ENCODE measurements around the gene OR1D2.
"Not testable (repeated sequence)": the region's sequence is repeated elsewhere in the genome, so short reads cannot be mapped to it uniquely, and the experiment has no call there.

The OR1D2 gene

GRCh38 chr17:3104322-3104721, at the start of gene OR1D2:
OR1D2 (minus strand) TSS chr17:3104422; CDS start chr17:3092996, 11,426 bp downstream.
- no peak within 1 kb of the TSS for H3K27ac ChIP-seq (ENCODE audit: low read length)
- H3K4me3 ChIP-seq (ENCODE audit: low read depth in 1 of 2, low read length in 2 of 2): no peak within 1 kb of the TSS
- no peaks in the 10 kb centered on the region for H3K4me1 ChIP-seq (ENCODE audit: control insufficient read depth in 1 of 2, insufficient read depth in 2 of 2, low read length in 2 of 2)
- H3K9me3 ChIP-seq (ENCODE audit: control insufficient read depth in 1 of 2, low read length in 2 of 2): peaks cover 0 to 6% of the 10 kb centered on the region in 2 donors
- H3K27me3 ChIP-seq (ENCODE audit: low read depth, low read length): no peaks in the 10 kb centered on the region
- H3K36me3 ChIP-seq (ENCODE audit: control insufficient read depth in 1 of 2, insufficient read depth in 2 of 2, low read length in 2 of 2): no peaks in the 10 kb centered on the region

GRCh38 chr17:3137494-3137893, 33.3 kb upstream of the OR1D2 start:
- H3K27ac ChIP-seq (ENCODE audit: low read length); H3K27me3 ChIP-seq (ENCODE audit: low read depth, low read length); H3K9me3 ChIP-seq (ENCODE audit: control insufficient read depth in 1 of 2, low read length in 2 of 2); H3K36me3 ChIP-seq (ENCODE audit: control insufficient read depth in 1 of 2, insufficient read depth in 2 of 2, low read length in 2 of 2); H3K4me1 ChIP-seq (ENCODE audit: control insufficient read depth in 1 of 2, insufficient read depth in 2 of 2, low read length in 2 of 2); H3K4me3 ChIP-seq (ENCODE audit: low read depth in 1 of 2, low read length in 2 of 2): not testable (repeated sequence)

GRCh38 chr17:3127451-3127850, 23.2 kb upstream of the OR1D2 start, which contains the start of gene OR1G1:
OR1G1 (minus strand) TSS chr17:3127551; CDS start chr17:3127551, 0 bp downstream.
- no peaks in the 10 kb centered on the region for H3K36me3 ChIP-seq (ENCODE audit: control insufficient read depth in 1 of 2, insufficient read depth in 2 of 2, low read length in 2 of 2)
- no peaks in the 10 kb centered on the region for H3K9me3 ChIP-seq (ENCODE audit: control insufficient read depth in 1 of 2, low read length in 2 of 2)
- no peak within 1 kb of the TSS for H3K4me3 ChIP-seq (ENCODE audit: low read depth in 1 of 2, low read length in 2 of 2)
- no peaks in the 10 kb centered on the region for H3K4me1 ChIP-seq (ENCODE audit: control insufficient read depth in 1 of 2, insufficient read depth in 2 of 2, low read length in 2 of 2)
- H3K27me3 ChIP-seq (ENCODE audit: low read depth, low read length): no peaks in the 10 kb centered on the region
- H3K27ac ChIP-seq (ENCODE audit: low read length): no peak within 1 kb of the TSS

DNA sequence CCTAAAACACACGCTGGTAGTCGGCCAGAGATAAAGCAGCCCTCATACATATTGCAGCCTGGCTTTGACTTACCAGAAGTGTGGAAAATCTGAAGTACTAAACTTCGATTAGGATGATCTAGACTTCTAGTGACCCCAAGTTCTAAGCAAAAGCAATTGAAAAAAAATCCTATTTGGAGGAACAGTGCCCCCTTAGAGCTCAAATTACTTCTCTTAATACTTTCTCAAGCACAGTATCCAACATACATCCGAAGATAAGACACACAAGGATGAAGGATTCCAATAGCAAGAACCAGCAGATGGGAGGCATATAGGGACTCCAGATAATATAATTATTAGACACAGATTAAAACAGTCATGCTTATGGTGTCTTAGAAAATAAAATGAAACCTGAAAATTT, 30.4 kb downstream of the OR1D2 start:
- H3K4me3 ChIP-seq (ENCODE audit: low read depth in 1 of 2, low read length in 2 of 2); H3K27ac ChIP-seq (ENCODE audit: low read length); H3K36me3 ChIP-seq (ENCODE audit: control insufficient read depth in 1 of 2, insufficient read depth in 2 of 2, low read length in 2 of 2); H3K4me1 ChIP-seq (ENCODE audit: control insufficient read depth in 1 of 2, insufficient read depth in 2 of 2, low read length in 2 of 2); H3K27me3 ChIP-seq (ENCODE audit: low read depth, low read length); H3K9me3 ChIP-seq (ENCODE audit: control insufficient read depth in 1 of 2, low read length in 2 of 2): not testable (repeated sequence)

DNA sequence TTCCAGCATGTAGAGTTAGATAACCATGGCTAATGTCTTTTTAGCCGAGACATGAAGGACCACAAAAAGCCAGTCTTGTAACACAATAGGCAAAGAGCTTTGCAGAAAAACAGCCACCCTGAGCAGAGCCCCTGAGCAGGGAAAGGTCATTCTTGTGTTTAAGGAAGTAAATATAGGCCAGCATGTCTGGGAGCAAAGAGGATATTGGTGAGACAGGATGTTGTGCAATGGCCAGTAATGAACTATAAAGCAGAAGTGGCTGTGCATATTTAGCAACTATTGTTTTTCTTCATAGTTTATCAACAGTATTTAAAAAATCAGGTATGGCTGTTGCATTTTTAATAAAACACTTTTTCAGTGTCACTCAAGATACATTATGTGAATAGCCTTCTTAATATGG, 39.0 kb downstream of the OR1D2 start:
- not testable (repeated sequence) for H3K27ac ChIP-seq (ENCODE audit: low read length); H3K9me3 ChIP-seq (ENCODE audit: control insufficient read depth in 1 of 2, low read length in 2 of 2); H3K27me3 ChIP-seq (ENCODE audit: low read depth, low read length); H3K4me1 ChIP-seq (ENCODE audit: control insufficient read depth in 1 of 2, insufficient read depth in 2 of 2, low read length in 2 of 2); H3K36me3 ChIP-seq (ENCODE audit: control insufficient read depth in 1 of 2, insufficient read depth in 2 of 2, low read length in 2 of 2); H3K4me3 ChIP-seq (ENCODE audit: low read depth in 1 of 2, low read length in 2 of 2)

- not testable (repeated sequence) for H3K9me3 ChIP-seq (ENCODE audit: control insufficient read depth in 1 of 2, low read length in 2 of 2)
Observed at GRCh38 chr17:3063507-3063906, 40.7 kb downstream of the OR1D2 start, which contains the start of gene OR1D5. OR1D5 (minus strand) TSS chr17:3063607; CDS start chr17:3063607, 0 bp downstream.

DNA sequence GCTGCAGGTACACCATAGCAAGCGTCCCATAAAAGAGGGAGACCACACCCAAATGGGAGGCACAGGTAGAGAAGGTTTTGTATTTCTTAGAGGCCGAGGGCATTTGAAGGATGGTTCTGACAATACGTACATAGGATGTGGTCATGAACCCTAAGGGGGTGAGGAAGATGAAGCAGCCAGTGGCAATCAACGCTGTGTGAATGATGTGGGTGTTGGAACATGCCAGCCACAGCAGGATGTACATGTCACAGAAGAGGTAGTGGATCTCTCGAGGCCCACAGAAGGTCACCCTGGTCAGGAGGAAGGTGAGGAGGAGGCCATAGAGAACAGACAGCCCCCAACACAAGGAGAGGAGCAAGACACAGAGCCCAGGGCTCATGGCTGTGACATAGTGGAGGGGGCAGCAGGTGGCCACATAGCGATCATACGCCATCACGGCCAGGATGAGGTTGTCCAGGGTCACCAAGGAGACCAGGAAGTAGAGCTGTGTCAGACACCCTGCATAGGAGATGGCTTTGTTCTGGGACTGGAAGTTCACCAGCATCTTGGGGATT, 41.3 kb downstream of the OR1D2 start:
- H3K27ac ChIP-seq (ENCODE audit: low read length); H3K4me3 ChIP-seq (ENCODE audit: low read depth in 1 of 2, low read length in 2 of 2); H3K9me3 ChIP-seq (ENCODE audit: control insufficient read depth in 1 of 2, low read length in 2 of 2); H3K4me1 ChIP-seq (ENCODE audit: control insufficient read depth in 1 of 2, insufficient read depth in 2 of 2, low read length in 2 of 2); H3K27me3 ChIP-seq (ENCODE audit: low read depth, low read length); H3K36me3 ChIP-seq (ENCODE audit: control insufficient read depth in 1 of 2, insufficient read depth in 2 of 2, low read length in 2 of 2): not testable (repeated sequence)

More at GRCh38 chr17:3063507-3063906, 40.7 kb downstream of the OR1D2 start, which contains the start of gene OR1D5:
- not testable (repeated sequence) for H3K4me1 ChIP-seq (ENCODE audit: control insufficient read depth in 1 of 2, insufficient read depth in 2 of 2, low read length in 2 of 2); H3K36me3 ChIP-seq (ENCODE audit: control insufficient read depth in 1 of 2, insufficient read depth in 2 of 2, low read length in 2 of 2); H3K4me3 ChIP-seq (ENCODE audit: low read depth in 1 of 2, low read length in 2 of 2); H3K27me3 ChIP-seq (ENCODE audit: low read depth, low read length); H3K27ac ChIP-seq (ENCODE audit: low read length)

GRCh38 chr17:3054868-3055267, 49.4 kb downstream of the OR1D2 start:
- not testable (repeated sequence) for H3K27me3 ChIP-seq (ENCODE audit: low read depth, low read length); H3K36me3 ChIP-seq (ENCODE audit: control insufficient read depth in 1 of 2, insufficient read depth in 2 of 2, low read length in 2 of 2); H3K4me1 ChIP-seq (ENCODE audit: control insufficient read depth in 1 of 2, insufficient read depth in 2 of 2, low read length in 2 of 2); H3K27ac ChIP-seq (ENCODE audit: low read length); H3K4me3 ChIP-seq (ENCODE audit: low read depth in 1 of 2, low read length in 2 of 2); H3K9me3 ChIP-seq (ENCODE audit: control insufficient read depth in 1 of 2, low read length in 2 of 2)

DNA sequence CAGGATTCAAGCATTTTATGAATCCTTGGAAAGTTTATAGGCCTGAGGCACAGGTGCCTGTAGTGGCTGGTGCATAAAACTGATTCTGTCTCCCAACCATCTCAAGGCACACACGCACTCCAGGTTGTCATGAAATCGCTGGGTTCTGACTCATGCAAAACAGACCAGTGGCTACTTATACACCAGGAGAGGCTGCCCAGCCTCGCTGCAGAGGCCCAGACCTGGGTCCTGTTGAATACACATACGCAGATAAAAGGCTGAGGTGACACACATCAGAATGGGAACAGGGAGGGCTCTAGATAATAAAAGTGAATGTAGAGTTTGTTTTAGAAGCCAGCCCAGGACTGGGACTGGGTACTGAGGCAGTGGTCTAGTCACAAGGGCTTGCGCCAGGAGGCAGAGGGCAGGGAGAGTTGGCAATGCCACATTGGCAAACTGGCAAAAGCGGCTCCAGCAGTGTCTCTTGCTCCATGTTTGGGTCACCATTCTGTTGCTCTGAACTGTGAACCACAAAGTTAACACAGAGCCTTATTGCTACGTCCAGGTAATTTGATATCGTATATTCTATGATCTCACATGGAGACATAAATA, 54.4 kb downstream of the OR1D2 start:
- no peak overlapping the region for H3K27ac ChIP-seq (ENCODE audit: low read length)
- H3K4me3 ChIP-seq (ENCODE audit: low read depth in 1 of 2, low read length in 2 of 2): peak overlapping the region in 1 of 2 donors; percentile 87
- no peaks in the 10 kb centered on the region for H3K9me3 ChIP-seq (ENCODE audit: control insufficient read depth in 1 of 2, low read length in 2 of 2)

GRCh38 chr17:3048727-3049471, 55.3 kb downstream of the OR1D2 start:
- H3K36me3 ChIP-seq (ENCODE audit: control insufficient read depth in 1 of 2, insufficient read depth in 2 of 2, low read length in 2 of 2): no peaks in the 10 kb centered on the region
- H3K27ac ChIP-seq (ENCODE audit: low read length): peak overlapping the region; percentile 41
- H3K4me1 ChIP-seq (ENCODE audit: control insufficient read depth in 1 of 2, insufficient read depth in 2 of 2, low read length in 2 of 2): no peaks in the 10 kb centered on the region
- peaks cover 0 to 4% of the 10 kb centered on the region in 2 donors for H3K9me3 ChIP-seq (ENCODE audit: control insufficient read depth in 1 of 2, low read length in 2 of 2)
- no peaks in the 10 kb centered on the region for H3K27me3 ChIP-seq (ENCODE audit: low read depth, low read length)
- peak overlapping the region; percentile 83 to 87 for H3K4me3 ChIP-seq (ENCODE audit: low read depth in 1 of 2, low read length in 2 of 2)

More for the DNA sequence above, 54.4 kb downstream of the OR1D2 start:
- no peaks in the 10 kb centered on the region for H3K4me1 ChIP-seq (ENCODE audit: control insufficient read depth in 1 of 2, insufficient read depth in 2 of 2, low read length in 2 of 2)
- H3K36me3 ChIP-seq (ENCODE audit: control insufficient read depth in 1 of 2, insufficient read depth in 2 of 2, low read length in 2 of 2): no peaks in the 10 kb centered on the region
- no peaks in the 10 kb centered on the region for H3K27me3 ChIP-seq (ENCODE audit: low read depth, low read length)

- no peaks in the 10 kb centered on the region for H3K36me3 ChIP-seq (ENCODE audit: control insufficient read depth in 1 of 2, insufficient read depth in 2 of 2, low read length in 2 of 2)
Observed at GRCh38 chr17:3046753-3047152, 57.5 kb downstream of the OR1D2 start.

More at GRCh38 chr17:3046753-3047152, 57.5 kb downstream of the OR1D2 start:
- H3K4me3 ChIP-seq (ENCODE audit: low read depth in 1 of 2, low read length in 2 of 2): no peak overlapping the region
- peaks cover 0 to 7% of the 10 kb centered on the region in 2 donors for H3K9me3 ChIP-seq (ENCODE audit: control insufficient read depth in 1 of 2, low read length in 2 of 2)
- H3K27ac ChIP-seq (ENCODE audit: low read length): no peak overlapping the region
- H3K4me1 ChIP-seq (ENCODE audit: control insufficient read depth in 1 of 2, insufficient read depth in 2 of 2, low read length in 2 of 2): no peaks in the 10 kb centered on the region
- peaks cover 4% of the 10 kb centered on the region for H3K27me3 ChIP-seq (ENCODE audit: low read depth, low read length)

Data from muscle layer of duodenum (tissue), 2 donors.